AG20443 (cell line): ENCODE measurements around the gene RAB3B.

Source experiments
- DNase-seq: peaks from one replicate; pipeline ENCODE4 v3.0.0; 2012; ENCODE audit warnings: low spot score, mixed read lengths

RAB3B gene

DNA sequence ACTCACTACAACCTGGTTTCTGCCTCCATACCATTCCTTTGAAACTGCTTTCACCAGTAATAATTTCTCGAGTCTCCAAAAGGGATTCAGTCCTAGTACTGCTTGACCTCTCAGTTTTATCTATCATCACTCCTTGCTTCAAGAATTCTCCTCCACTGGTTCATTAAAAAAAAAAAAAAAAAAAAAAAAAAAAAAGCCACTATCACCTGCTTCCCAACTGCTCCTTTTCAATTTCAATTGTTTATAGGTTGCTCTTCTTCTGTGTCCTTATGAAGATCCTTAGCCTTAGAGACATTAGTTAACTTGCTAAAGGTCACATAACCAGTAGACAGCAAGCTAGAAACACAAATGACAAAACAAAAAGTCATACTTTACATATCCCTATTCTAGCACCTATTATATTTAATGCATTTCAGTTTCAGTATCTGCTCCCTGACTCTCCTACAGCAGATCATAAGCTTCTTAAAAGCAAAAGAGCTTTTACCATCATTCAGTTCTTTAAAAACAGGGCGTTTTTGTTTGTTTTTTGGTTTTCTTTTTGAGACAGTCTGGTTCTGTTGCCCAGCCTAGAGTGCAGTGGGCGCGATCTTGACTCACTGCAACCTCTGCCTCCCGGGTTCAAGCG, 119.0 kb downstream of the RAB3B start:
- no peak for DNase-seq

GRCh38 chr1:51870603-51871350, 119.7 kb downstream of the RAB3B start:
- DNase-seq, result no peak

GRCh38 chr1:51867479-51868232, 122.8 kb downstream of the RAB3B start:
- no peak for DNase-seq

DNA sequence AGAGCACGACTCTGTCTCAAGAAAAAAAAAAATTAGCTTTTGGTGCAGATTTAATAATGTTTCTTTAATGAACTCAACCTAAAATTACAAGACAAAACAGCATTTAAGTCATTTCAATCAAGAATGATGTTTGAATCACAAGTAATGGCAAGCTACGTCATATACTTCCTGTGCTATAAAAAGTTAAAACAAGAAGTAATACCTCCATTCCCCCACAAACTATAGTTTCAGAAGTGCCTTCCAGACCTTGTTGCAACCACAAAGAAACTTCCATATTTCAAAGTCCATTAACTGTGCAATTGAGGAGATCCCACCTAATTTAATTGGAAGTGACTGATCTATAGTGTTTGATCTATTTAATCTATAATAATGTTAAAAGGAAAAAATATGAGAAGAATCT, 127.1 kb downstream of the RAB3B start:
- DNase-seq, result no peak

DNA sequence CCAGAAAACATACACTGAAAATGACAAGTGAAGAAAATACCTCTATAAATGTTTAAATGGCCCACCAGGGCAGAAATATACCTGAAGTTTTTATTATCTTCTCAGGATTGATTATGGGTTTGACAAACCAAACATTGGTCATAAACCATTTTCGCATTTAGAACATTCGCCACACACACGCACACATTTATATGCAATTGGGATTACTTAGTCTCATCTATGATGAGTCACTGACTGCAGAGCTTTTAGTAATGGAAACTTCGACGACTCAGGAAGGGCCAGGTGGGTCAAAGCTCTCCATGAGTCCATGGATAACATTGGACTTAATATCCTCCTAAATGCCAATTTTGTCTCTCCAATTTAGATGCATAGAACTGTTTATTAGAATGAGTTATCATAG, 128.8 kb downstream of the RAB3B start:
- DNase-seq, result no peak

DNA sequence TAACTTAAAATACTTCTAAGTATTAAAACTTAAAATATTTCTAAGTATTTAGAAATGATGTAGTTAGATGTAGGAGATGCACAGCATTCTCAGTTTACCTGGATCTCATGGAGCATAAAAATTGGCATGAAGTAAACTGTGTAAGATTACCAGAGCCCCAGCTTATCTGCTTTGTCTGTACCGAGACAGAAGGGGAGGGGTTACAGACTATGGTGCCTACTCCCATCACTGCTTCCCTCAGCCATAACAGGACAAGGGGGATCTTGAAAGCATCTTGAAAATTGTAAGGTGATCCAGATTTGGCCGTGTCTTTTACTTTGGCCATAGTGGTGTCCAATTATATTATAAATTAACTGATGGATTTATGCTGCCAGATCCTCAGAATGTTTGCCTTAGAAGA, 130.8 kb downstream of the RAB3B start:
- DNase-seq, result no peak

DNA sequence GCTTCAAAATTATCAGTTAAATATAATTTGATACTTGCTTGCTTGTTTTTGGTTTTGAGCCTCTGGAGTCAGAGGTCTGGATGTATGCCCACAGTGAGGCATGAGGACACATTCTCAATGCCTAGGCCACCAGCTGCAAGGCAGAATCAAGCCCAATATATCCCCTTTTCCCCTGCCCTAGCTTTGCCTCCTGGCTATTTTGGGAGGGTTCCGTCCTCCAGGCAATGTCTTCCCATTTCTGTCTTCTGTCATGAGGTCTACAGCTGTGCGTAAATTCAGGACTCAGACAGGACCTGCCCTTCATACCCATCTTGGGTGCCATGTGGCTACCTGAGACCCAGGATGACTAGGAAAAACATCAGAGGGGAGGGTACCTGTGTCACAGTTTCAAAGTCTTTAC, 131.2 kb downstream of the RAB3B start:
- DNase-seq, result no peak

- no peak for DNase-seq
These were observed 131.6 kb downstream of the RAB3B start for GRCh38 chr1:51858892-51859291.
